Stimulated activated CD8-positive, alpha-beta memory T cell treated with anti-CD3 and anti-CD28 coated beads, Interleukin-15, amount 100 ng/mL, for 1 hour (primary cell): ENCODE results near the gene ATP6V0A1.

ENCODE experiments used
- DNase-seq: peaks from one replicate; pipeline ENCODE4 v3.0.0-alpha.2; 2020; ENCODE audit warnings: low read depth

The ATP6V0A1 gene

GRCh38 chr17:42562388-42563142, 103.9 kb downstream of the ATP6V0A1 start:
- DNase-seq = no peak

- DNase-seq = no peak
These were observed 104.4 kb downstream of the ATP6V0A1 start for GRCh38 chr17:42563143-42563509.

- no peak for DNase-seq
These were observed 104.9 kb downstream of the ATP6V0A1 start for GRCh38 chr17:42563543-42563942.

GRCh38 chr17:42563950-42564349, 105.3 kb downstream of the ATP6V0A1 start:
- no peak for DNase-seq

GRCh38 chr17:42564815-42565522, 106.3 kb downstream of the ATP6V0A1 start:
- no peak for DNase-seq

- no peak for DNase-seq
These were observed 107.0 kb downstream of the ATP6V0A1 start for GRCh38 chr17:42565523-42566214.

- no peak for DNase-seq
These were observed 107.7 kb downstream of the ATP6V0A1 start for GRCh38 chr17:42566215-42566882.

GRCh38 chr17:42566883-42567573, 108.3 kb downstream of the ATP6V0A1 start, which contains the start of gene MLX:
TSS of gene MLX (plus strand) at chr17:42567100. CDS start at chr17:42567125, 25 bp downstream.
- peak; percentile 79 for DNase-seq

GRCh38 chr17:42568341-42569111, 109.8 kb downstream of the ATP6V0A1 start:
- no peak for DNase-seq

- DNase-seq = no peak
These were observed 113.0 kb downstream of the ATP6V0A1 start for GRCh38 chr17:42571435-42572225.
